Stimulated activated memory B cell treated with anti-CD40 and anti-IgM and Interleukin-4, amounts not matched to agents 10 μg/mL and 1 μg/mL and 100 μg/mL, for 72 hours (primary cell): ENCODE measurements around the gene DCC.

Experiments
- ATAC-seq: fragments of 150-1000 bp; cut with Tn5 transposase; 2 replicates; pipeline ENCODE4 v1.10.0; 2021
- H3K27ac Mint-ChIP-seq: one replicate; pipeline ENCODE4 v1.8.0; 2022; ENCODE audit warnings: mild to moderate bottlenecking, mixed read lengths
- H3K27me3 Mint-ChIP-seq: one replicate; pipeline ENCODE4 v1.8.0; 2022; ENCODE audit warnings: mixed read lengths
- H3K36me3 Mint-ChIP-seq: one replicate; pipeline ENCODE4 v1.8.0; 2022; ENCODE audit warnings: mixed read lengths
- H3K4me1 Mint-ChIP-seq: one replicate; pipeline ENCODE4 v1.8.0; 2022; ENCODE audit warnings: mixed read lengths
- H3K4me3 Mint-ChIP-seq: one replicate; pipeline ENCODE4 v1.8.0; 2022; ENCODE audit warnings: mild to moderate bottlenecking, moderate library complexity, mixed read lengths
- H3K9me3 Mint-ChIP-seq: one replicate; pipeline ENCODE4 v1.8.0; 2022; ENCODE audit warnings: mixed read lengths

Gene DCC

DNA sequence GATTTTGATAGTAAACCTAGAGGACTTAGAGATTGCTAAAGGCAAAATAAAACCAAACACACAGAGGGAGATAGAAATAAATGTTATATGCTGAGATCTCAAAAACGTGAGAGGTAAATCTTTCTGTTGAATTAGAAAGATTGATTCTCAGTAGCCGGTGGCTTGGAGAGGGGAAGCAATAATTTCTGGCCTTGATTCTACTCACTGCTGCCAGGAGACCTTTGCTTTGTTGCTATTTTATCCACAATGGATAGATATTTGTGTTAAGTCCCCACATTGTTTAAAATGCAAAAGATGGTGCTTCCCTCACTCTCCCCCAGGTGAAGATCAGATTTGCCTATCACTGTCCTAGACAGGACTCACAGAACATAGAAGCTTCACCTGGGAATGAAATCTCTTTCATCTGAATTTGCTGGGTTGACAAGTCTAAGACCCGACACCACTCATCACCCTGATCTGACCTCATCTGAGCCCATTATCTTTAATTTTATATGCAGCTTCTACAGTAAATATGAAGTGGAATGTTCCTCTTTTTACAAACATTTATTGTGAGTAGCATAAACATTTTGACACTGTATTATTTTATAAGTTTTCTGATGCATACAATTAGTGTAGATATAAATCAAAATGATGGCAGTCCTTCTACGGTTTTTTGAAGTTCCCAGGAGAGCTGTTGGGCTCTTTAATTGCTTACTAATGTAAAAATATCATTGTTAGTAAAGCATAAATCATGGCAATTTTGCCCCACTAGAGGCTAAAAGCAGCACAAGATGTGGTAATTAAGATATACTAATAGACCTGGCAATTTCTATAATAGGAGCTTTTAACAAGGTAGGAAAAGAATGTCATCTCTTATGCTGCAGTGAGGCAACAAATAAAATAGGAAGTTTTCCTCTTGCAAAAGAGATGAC, 149.7 kb downstream of the DCC start:
- Mint-ChIP-seq H3K9me3 (peaks cover 8% of the 10 kb centered on the region), H3K4me3 (no peak overlapping the region), H3K27me3 (no peaks in the 10 kb centered on the region), H3K27ac (no peak overlapping the region), H3K36me3 (no peaks in the 10 kb centered on the region), H3K4me1 (no peaks in the 10 kb centered on the region)
- ATAC-seq = no peak

DNA sequence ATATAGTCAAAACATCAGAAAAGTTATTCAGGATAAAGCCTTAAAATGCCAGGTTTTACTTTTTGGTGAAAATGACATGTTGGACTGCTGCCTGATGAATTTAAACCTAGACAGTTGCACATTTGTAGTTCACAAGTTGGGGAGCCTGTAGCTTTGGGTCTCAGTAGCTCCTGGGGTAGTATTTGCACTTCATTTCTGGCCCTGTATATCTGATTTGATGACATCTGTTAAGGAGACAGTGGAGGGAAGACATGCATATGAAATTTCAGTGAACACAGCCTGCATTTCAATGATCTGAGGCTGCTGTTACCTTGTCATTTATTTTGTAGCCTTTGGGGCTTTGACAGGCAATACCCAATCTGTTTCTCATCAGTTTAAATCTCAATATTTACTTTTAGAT, 156.4 kb downstream of the DCC start:
- Mint-ChIP-seq H3K9me3 (peaks cover 12% of the 10 kb centered on the region), H3K27ac (no peak overlapping the region), H3K4me3 (no peak overlapping the region), H3K36me3 (no peaks in the 10 kb centered on the region), H3K4me1 (no peaks in the 10 kb centered on the region), H3K27me3 (no peaks in the 10 kb centered on the region)
- ATAC-seq = no peak

DNA sequence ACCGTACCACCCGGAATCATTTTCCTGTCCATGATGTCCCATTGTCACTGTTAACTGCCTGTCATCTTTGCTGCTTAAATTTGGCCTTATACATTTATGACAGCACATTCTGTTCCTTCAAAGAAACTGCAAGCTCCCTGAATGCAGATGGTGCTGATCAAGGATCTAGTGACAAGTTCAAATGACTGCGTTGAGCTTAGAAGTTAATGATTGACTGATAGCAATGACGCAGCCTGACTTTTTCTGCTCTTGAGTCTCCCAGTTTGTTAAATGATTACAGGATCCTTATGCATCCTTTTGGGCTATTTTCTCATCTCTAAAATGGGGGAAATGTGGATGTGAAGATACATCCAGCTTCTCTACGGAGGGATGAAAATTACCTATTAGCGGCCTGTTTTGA, 159.0 kb downstream of the DCC start:
- ATAC-seq = no peak
- H3K4me1 Mint-ChIP-seq = no peaks in the 10 kb centered on the region
- peaks cover 7% of the 10 kb centered on the region for H3K9me3 Mint-ChIP-seq
- no peak overlapping the region for H3K4me3 Mint-ChIP-seq
- H3K27ac Mint-ChIP-seq = no peak overlapping the region
- no peaks in the 10 kb centered on the region for H3K27me3 Mint-ChIP-seq
- no peaks in the 10 kb centered on the region for H3K36me3 Mint-ChIP-seq

DNA sequence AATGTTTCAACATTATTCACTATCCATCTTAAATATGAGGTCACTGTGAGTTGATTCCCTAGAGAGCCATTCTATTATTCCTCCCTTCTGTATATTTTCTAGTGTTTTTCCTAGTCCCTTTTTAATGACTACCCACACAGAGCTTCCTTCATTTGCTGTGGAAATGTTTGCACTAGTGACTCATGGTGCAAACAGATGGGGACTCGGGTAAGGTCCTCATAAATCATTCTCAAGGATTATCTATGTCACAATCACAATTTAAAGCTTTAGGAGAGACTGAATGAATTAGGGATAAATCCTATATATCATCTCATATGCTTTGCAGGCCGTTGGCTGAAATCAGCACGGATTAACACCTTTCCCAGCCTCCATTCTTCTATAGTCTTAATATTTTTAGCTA, 159.6 kb downstream of the DCC start:
- H3K36me3 Mint-ChIP-seq = no peaks in the 10 kb centered on the region
- no peak for ATAC-seq
- H3K27ac Mint-ChIP-seq = no peak overlapping the region
- H3K27me3 Mint-ChIP-seq = no peaks in the 10 kb centered on the region
- no peak overlapping the region for H3K4me3 Mint-ChIP-seq
- H3K9me3 Mint-ChIP-seq = peaks cover 4% of the 10 kb centered on the region
- no peaks in the 10 kb centered on the region for H3K4me1 Mint-ChIP-seq

DNA sequence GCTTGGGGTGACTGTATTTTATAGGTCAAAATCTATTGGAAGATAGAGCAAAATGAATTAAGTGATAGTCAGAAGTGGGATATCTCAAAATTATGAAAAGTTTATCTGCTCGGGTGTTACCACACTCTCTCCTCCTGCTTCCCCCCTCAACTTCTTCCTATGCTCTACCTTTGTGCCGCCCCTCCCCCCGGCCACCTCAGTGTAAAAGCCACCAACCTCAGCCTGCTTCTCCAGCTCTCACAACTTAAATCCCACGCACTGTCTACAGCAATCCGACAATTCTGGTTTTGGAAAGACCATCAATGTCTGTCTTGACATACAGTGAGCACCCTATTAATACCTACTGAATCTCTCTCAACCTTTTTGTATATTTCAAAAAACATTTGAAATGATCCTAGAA, 164.6 kb downstream of the DCC start:
- H3K27me3 Mint-ChIP-seq = no peaks in the 10 kb centered on the region
- no peaks in the 10 kb centered on the region for H3K36me3 Mint-ChIP-seq
- no peaks in the 10 kb centered on the region for H3K4me1 Mint-ChIP-seq
- H3K9me3 Mint-ChIP-seq = no peaks in the 10 kb centered on the region
- no peak for ATAC-seq
- no peak overlapping the region for H3K27ac Mint-ChIP-seq
- no peak overlapping the region for H3K4me3 Mint-ChIP-seq

DNA sequence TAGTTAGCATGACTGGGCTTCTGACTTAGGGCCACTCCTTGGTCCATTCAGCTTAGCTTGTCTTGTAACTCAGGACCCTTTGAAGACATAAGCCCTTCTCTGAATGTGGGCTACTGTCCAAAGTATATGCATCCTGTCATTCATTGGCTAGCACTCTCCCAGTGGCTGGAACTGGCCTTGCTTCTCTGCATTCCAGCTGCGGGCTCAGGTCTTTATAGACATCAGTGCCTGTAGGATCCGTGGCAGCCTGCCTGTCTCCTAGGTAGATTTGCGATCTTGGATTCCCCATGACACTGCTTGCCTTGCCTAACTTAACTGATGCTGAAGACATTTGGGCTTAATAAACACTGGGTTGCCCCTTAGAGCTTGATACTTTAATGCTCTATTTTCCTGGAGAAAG, 170.1 kb downstream of the DCC start:
- ATAC-seq = no peak
- no peak overlapping the region for H3K4me3 Mint-ChIP-seq
- no peaks in the 10 kb centered on the region for H3K36me3 Mint-ChIP-seq
- no peaks in the 10 kb centered on the region for H3K9me3 Mint-ChIP-seq
- H3K4me1 Mint-ChIP-seq = no peaks in the 10 kb centered on the region
- H3K27ac Mint-ChIP-seq = no peak overlapping the region
- no peaks in the 10 kb centered on the region for H3K27me3 Mint-ChIP-seq

DNA sequence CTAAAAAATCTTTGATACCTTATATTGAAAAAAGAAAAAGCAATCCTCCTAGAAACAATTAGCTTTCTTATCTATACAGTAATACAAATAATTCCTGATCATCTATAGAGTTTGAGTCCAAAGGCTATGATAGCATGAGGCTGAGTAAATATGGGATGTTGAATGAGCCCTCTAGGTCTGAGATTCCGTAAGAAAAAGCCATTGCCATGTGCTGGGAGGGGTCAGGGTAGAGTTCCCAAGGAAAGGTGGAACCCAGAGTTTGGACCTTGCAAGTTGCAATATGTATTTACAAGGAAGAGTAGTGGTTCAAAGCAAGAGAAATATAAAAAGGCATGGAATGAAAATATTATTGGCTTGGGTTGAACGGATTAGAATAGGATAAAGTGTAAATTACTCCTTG, 178.1 kb downstream of the DCC start:
- no peak overlapping the region for H3K4me3 Mint-ChIP-seq
- no peaks in the 10 kb centered on the region for H3K36me3 Mint-ChIP-seq

DNA sequence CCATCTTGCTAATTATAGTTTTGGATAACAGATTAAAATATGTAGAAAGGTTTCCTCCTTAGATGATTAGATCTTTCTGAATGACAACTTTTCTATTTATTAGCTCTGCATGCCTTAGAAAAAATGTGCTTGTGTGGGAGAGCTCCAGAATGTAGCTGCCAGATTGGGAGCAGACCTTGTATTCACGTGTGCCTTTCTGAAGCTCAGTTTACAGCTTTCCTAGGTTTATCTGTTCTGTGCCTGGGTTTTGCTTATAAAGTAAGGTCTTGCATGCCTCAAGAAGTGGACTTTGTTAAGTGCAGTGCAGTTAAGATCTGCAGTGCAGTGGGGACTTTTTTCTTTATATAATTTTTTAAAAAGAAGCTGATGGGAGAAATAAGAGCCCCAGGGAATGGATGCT, 179.0 kb downstream of the DCC start:
- H3K36me3 Mint-ChIP-seq = no peaks in the 10 kb centered on the region
- no peak overlapping the region for H3K4me3 Mint-ChIP-seq
- H3K9me3 Mint-ChIP-seq = peaks cover 3% of the 10 kb centered on the region
- no peak for ATAC-seq
- H3K27me3 Mint-ChIP-seq = no peaks in the 10 kb centered on the region
- no peak overlapping the region for H3K27ac Mint-ChIP-seq
- no peaks in the 10 kb centered on the region for H3K4me1 Mint-ChIP-seq

More for the DNA sequence above, 178.1 kb downstream of the DCC start:
- Mint-ChIP-seq H3K27me3 (no peaks in the 10 kb centered on the region), H3K9me3 (peaks cover 3% of the 10 kb centered on the region), H3K27ac (no peak overlapping the region), H3K4me1 (no peaks in the 10 kb centered on the region)
- no peak for ATAC-seq

DNA sequence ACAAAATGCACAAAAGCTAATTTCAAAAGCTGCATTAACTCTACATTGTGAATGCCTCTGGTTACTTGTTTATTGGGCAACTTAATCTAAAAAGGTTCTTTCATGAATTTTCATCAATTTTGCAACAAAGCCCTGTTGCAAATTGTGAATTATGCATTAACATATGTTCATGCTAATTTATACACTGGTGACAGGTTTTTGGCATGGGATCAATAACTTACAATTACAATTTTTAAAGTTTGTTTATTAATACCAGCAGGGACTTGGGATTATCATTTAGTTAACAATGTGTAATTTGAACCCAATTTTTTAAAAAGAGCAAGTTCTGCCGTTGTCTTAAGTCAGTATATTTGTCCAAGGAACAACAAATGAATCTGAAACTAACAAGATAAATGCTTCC, 183.6 kb downstream of the DCC start:
- Mint-ChIP-seq H3K4me1 (no peaks in the 10 kb centered on the region), H3K36me3 (no peaks in the 10 kb centered on the region), H3K27me3 (no peaks in the 10 kb centered on the region), H3K27ac (no peak overlapping the region), H3K9me3 (peaks cover 3% of the 10 kb centered on the region), H3K4me3 (no peak overlapping the region)
- no peak for ATAC-seq

DNA sequence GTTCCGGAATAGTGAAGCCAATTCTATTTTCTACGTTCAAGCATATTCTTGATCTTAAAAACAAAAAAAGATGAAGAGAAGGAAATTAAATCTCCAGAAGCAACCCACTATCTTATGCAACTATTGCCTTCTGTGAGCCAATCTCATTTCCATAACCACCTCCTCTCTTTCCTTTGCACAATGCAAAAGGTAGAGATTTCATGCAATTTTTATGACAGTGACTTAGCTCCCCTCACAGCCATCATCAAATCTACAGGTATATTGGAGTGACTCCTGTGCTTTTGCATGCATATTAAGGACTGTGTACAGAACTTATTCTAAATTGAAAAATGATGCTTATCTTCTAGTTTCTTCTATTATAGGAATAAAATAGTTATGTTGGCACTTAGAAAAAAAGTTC, 191.8 kb downstream of the DCC start:
- ATAC-seq = no peak
- H3K4me3 Mint-ChIP-seq = no peak overlapping the region
- peaks cover 4% of the 10 kb centered on the region for H3K9me3 Mint-ChIP-seq
- no peak overlapping the region for H3K27ac Mint-ChIP-seq
- H3K27me3 Mint-ChIP-seq = no peaks in the 10 kb centered on the region
- no peaks in the 10 kb centered on the region for H3K36me3 Mint-ChIP-seq
- no peaks in the 10 kb centered on the region for H3K4me1 Mint-ChIP-seq

DNA sequence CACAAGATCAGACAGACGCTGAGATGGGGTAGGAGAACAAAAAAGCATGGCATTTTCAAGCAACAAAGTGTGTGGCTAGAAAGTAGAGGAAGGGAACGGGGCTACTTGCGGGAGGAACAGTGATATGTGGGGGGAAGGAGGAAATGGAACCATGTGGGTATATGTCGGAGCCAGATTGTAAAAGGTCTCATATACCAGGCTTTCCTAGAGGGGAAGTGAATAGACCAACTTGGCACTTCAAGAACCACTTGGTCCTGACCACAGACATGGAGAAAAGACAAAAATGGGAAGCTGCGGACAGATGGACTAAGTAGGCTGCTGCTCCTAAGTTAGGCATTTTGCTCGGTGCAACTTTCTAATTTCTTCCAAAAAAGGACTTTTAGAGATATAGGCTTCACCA, 196.0 kb downstream of the DCC start:
- ATAC-seq = no peak
- peaks cover 7% of the 10 kb centered on the region for H3K9me3 Mint-ChIP-seq
- H3K36me3 Mint-ChIP-seq = no peaks in the 10 kb centered on the region
- H3K4me3 Mint-ChIP-seq = no peak overlapping the region
- no peaks in the 10 kb centered on the region for H3K4me1 Mint-ChIP-seq
- H3K27ac Mint-ChIP-seq = no peak overlapping the region
- H3K27me3 Mint-ChIP-seq = no peaks in the 10 kb centered on the region

DNA sequence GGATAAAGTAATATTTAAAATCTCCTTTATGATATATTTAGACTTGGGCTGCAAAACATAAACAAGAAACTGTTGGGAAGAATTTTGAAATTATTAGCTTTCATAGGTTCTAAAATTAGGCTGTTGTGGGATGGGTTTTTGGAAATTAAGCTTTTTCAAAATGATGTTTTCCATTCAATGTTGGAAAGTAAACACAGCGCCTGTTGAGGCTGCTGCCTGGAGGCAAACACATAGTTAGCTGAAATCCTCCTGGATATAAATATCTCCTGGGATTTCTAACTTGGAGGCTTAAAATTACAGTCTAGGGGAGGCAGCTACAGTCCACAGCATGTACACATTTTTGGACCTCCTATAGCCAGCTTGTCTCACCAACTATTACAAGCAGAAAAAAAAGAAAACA, 197.3 kb downstream of the DCC start:
- H3K4me3 Mint-ChIP-seq = no peak overlapping the region
- ATAC-seq = no peak
- H3K36me3 Mint-ChIP-seq = no peaks in the 10 kb centered on the region
- no peaks in the 10 kb centered on the region for H3K4me1 Mint-ChIP-seq
- no peak overlapping the region for H3K27ac Mint-ChIP-seq
- H3K9me3 Mint-ChIP-seq = peaks cover 7% of the 10 kb centered on the region
- H3K27me3 Mint-ChIP-seq = no peaks in the 10 kb centered on the region

DNA sequence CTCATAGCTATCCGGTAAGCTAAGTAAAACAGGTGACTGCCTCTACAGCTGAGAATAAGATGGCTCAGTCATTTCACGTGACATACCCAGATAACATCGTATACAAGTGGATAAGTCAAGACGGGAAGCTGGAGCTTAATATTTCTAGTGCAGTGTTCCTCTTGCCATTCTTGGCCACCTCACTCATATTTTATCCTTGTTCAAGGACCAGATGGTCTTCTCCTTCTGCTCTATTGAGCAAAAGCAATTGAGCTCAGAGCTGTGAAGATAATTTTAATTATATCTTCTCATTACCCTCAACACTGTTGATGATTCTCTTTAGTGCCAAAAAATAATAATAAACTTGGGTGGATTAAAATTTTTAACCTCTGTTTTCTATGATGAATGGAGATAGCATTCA, 201.1 kb downstream of the DCC start:
- Mint-ChIP-seq H3K36me3 (no peaks in the 10 kb centered on the region), H3K4me1 (no peaks in the 10 kb centered on the region), H3K4me3 (no peak overlapping the region), H3K27ac (no peak overlapping the region), H3K27me3 (no peaks in the 10 kb centered on the region), H3K9me3 (peaks cover 7% of the 10 kb centered on the region)
- ATAC-seq = no peak

DNA sequence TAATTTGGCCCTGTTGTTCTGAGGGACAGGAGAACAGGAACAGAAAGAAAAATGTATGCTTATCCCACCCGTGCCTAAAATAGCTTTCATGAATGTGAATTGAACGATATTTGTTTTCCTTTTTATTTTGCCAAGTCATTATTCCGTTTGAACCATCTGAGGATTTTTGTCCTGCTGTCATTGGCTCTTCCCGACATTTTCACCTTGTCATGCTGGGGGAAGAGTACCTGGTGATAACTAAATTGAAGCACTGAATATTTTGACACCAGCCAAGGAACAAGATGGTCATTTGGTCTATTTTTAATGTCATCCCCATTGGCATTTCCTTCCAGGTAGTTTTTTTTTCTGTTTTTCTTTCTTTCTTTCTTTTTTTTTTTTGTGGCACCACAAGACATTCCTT, 204.1 kb downstream of the DCC start:
- H3K4me1 Mint-ChIP-seq = no peaks in the 10 kb centered on the region
- H3K4me3 Mint-ChIP-seq = no peak overlapping the region
- H3K27me3 Mint-ChIP-seq = no peaks in the 10 kb centered on the region
- no peak for ATAC-seq
- peaks cover 5% of the 10 kb centered on the region for H3K9me3 Mint-ChIP-seq
- H3K27ac Mint-ChIP-seq = no peak overlapping the region
- H3K36me3 Mint-ChIP-seq = no peaks in the 10 kb centered on the region

DNA sequence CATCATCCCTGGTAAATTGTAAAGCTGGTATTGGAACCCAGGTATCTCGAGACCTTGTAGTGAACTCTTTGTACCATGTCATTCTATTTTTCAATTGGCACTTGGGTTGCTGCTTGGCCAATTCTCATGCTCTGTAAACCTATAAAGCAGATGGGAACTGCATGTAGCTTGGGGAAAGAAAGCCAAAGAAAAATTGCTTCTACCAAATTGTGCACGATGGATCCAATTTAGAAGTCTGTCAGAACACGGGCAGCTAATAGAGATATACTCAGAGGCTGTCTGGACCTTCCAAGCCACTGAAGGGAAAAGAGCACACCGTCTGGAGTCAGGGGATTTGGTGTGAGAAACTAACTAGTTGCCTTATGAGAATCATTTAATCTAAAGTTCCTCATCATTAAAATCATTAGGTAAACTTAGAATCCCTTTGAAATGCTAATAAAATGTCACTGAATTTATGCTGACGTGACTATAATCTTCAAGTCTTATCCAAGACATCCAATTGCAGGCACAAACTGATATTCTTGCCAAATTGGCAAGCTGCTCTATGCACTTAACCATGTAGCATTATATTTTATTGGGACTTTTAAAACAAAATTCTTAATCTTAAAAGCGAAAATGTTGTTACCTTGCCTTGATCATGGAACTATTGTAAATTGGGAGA, 206.8 kb downstream of the DCC start:
- H3K4me3 Mint-ChIP-seq = no peak overlapping the region
- no peaks in the 10 kb centered on the region for H3K4me1 Mint-ChIP-seq
- H3K27me3 Mint-ChIP-seq = no peaks in the 10 kb centered on the region
- H3K27ac Mint-ChIP-seq = no peak overlapping the region
- H3K9me3 Mint-ChIP-seq = peaks cover 5% of the 10 kb centered on the region
- no peak for ATAC-seq
- no peaks in the 10 kb centered on the region for H3K36me3 Mint-ChIP-seq

DNA sequence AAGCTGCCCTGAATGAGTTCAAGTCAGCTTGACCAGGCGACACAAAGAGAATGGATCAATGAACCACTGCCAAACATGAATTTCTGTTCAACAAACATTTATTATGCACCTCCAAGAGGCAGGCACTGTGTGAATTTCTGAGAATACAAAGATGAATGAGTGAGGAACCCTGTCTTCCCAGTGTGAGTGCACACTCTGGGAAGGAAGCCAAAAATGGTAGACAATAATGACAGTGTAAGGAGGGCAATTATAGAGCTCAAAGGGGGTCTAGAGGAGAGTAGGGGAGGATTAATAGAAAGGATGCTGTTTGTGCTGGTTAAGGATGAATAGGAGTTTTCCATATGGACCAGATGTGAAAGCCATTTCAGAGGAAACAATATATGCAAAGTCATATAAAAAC, 213.4 kb downstream of the DCC start:
- no peak overlapping the region for H3K27ac Mint-ChIP-seq

More for the DNA sequence above, 213.4 kb downstream of the DCC start:
- ATAC-seq = no peak
- H3K27me3 Mint-ChIP-seq = no peaks in the 10 kb centered on the region
- no peak overlapping the region for H3K4me3 Mint-ChIP-seq
- no peaks in the 10 kb centered on the region for H3K36me3 Mint-ChIP-seq
- H3K4me1 Mint-ChIP-seq = no peaks in the 10 kb centered on the region
- H3K9me3 Mint-ChIP-seq = peaks cover 3% of the 10 kb centered on the region
